SU-DHL-6 (cell line): ENCODE results near the gene BCAS3.

Experiments
- H2AFZ ChIP-seq: fragments of 200-600 bp; sonication (generic); 2 replicates; pipeline ENCODE4 v1.6.1; 2014; ENCODE audit warnings: low read depth, mild to moderate bottlenecking, moderate library complexity, mixed read lengths, antibody characterized with exemption, low read length; ENCODE audit not compliant: severe bottlenecking
- H3F3A ChIP-seq: fragments of 200-600 bp; shearing (Covaris generic); 2 replicates; pipeline ENCODE4 v1.6.0; 2016; ENCODE audit warnings: antibody characterized with exemption, mild to moderate bottlenecking; ENCODE audit not compliant: insufficient read depth
- H3K27ac ChIP-seq: fragments of 200-600 bp; sonication (generic); 2 replicates; pipeline ENCODE4 v1.5.1; 2016; ENCODE audit warnings: low read depth, mild to moderate bottlenecking, low read length, moderate library complexity, mixed read lengths
- H3K27me3 ChIP-seq: fragments of 200-600 bp; sonication (generic), shearing (Covaris generic); 2 replicates; pipeline ENCODE4 v1.6.0; 2014; ENCODE audit warnings: mild to moderate bottlenecking, low read length
- H3K36me3 ChIP-seq: fragments of 200-600 bp; sonication (generic); 2 replicates; pipeline ENCODE4 v1.6.1; 2014; ENCODE audit warnings: mild to moderate bottlenecking, low read length, mixed read lengths
- H3K4me2 ChIP-seq: fragments of 300-600, 200-600 bp; shearing (Covaris generic), sonication (generic); 2 replicates; pipeline ENCODE4 v1.6.0; 2014; ENCODE audit warnings: low read length, low read depth, mild to moderate bottlenecking; ENCODE audit not compliant: poor library complexity, severe bottlenecking
- H3K4me3 ChIP-seq: fragments of 200-600 bp; sonication (generic); 2 replicates; pipeline ENCODE4 v1.5.1; 2014; ENCODE audit warnings: antibody characterized with exemption, low read length, mild to moderate bottlenecking, mixed read lengths; ENCODE audit not compliant: insufficient read depth, poor library complexity, severe bottlenecking
- H3K79me2 ChIP-seq: fragments of 200-600 bp; sonication (generic); 2 replicates; pipeline ENCODE4 v1.6.1; 2014; ENCODE audit warnings: mild to moderate bottlenecking, low read length, moderate library complexity; ENCODE audit not compliant: insufficient read depth
- H3K9ac ChIP-seq: fragments of 200-600 bp; sonication (generic); 2 replicates; pipeline ENCODE4 v1.7.0; 2014; ENCODE audit warnings: mild to moderate bottlenecking, low read length
- H3K9me2 ChIP-seq: fragments of 200-600 bp; sonication (generic); replicated peaks from 2 replicates; pipeline ENCODE4 v1.6.1; 2014; ENCODE audit warnings: low read length; ENCODE audit not compliant: insufficient read depth
- H3K9me3 ChIP-seq: fragments of 200-600 bp; sonication (generic); 2 replicates; pipeline ENCODE4 v1.6.1; 2014; ENCODE audit warnings: low read length, mixed read lengths; ENCODE audit not compliant: insufficient read depth
- H4K20me1 ChIP-seq: fragments of 200-600 bp; sonication (generic); 2 replicates; pipeline ENCODE4 v1.6.1; 2014; ENCODE audit warnings: low read depth, mild to moderate bottlenecking, antibody characterized with exemption, low read length, moderate library complexity, mixed read lengths
- EZH2phosphoT487 ChIP-seq: fragments of 200-600 bp; sonication (generic), shearing (Covaris generic); conservative IDR thresholded peaks from 2 replicates; pipeline ENCODE4 v1.6.1; 2018; ENCODE audit warnings: mild to moderate bottlenecking, antibody characterized with exemption, low read length, moderate library complexity, mixed read lengths
- TF ChIP-seq, protein P1 (sequence below): fragments of 200-600 bp; sonication (generic); IDR thresholded peaks from one replicate; pipeline ENCODE4 v1.5.1; 2017; ENCODE audit warnings: antibody characterized with exemption, mild to moderate bottlenecking, low read length, moderate library complexity; ENCODE audit not compliant: insufficient read depth, poor library complexity, severe bottlenecking

Gene BCAS3

DNA sequence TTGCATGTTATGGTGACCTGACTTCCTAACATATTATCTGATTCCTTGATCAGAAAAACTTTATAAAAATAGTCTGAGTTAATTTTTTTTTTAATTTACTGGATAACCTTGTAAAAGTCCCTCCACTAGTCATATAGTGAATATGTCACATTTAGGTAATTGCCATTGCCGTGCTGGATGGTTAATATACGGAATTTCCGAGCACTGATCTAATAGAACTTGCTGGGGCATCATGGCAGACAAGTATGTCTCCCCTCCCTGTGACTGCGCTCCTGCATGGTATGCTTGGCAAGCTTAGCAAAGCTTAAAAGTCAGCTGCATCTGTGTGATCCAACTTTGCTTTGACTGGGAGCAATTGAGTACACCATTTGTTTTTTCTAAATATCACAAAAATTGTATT, 482.6 kb downstream of the BCAS3 start:
- Histone ChIP-seq H3K36me3 (no peaks in the 10 kb centered on the region), H3K27ac (no peak overlapping the region), H3K9me3 (no peaks in the 10 kb centered on the region), H3K27me3 (no peaks in the 10 kb centered on the region), H3K4me2 (no peak overlapping the region), H2AFZ (no peak overlapping the region), H3K79me2 (no peaks in the 10 kb centered on the region), H3K4me3 (no peak overlapping the region), H4K20me1 (no peaks in the 10 kb centered on the region), H3F3A (no peaks in the 10 kb centered on the region), H3K9me2 (no peaks in the 10 kb centered on the region), H3K9ac (no peak overlapping the region)
- TF ChIP-seq EZH2phosphoT487, result no peak
- TF ChIP-seq, protein P1, sequence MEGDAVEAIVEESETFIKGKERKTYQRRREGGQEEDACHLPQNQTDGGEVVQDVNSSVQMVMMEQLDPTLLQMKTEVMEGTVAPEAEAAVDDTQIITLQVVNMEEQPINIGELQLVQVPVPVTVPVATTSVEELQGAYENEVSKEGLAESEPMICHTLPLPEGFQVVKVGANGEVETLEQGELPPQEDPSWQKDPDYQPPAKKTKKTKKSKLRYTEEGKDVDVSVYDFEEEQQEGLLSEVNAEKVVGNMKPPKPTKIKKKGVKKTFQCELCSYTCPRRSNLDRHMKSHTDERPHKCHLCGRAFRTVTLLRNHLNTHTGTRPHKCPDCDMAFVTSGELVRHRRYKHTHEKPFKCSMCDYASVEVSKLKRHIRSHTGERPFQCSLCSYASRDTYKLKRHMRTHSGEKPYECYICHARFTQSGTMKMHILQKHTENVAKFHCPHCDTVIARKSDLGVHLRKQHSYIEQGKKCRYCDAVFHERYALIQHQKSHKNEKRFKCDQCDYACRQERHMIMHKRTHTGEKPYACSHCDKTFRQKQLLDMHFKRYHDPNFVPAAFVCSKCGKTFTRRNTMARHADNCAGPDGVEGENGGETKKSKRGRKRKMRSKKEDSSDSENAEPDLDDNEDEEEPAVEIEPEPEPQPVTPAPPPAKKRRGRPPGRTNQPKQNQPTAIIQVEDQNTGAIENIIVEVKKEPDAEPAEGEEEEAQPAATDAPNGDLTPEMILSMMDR, result no peak

DNA sequence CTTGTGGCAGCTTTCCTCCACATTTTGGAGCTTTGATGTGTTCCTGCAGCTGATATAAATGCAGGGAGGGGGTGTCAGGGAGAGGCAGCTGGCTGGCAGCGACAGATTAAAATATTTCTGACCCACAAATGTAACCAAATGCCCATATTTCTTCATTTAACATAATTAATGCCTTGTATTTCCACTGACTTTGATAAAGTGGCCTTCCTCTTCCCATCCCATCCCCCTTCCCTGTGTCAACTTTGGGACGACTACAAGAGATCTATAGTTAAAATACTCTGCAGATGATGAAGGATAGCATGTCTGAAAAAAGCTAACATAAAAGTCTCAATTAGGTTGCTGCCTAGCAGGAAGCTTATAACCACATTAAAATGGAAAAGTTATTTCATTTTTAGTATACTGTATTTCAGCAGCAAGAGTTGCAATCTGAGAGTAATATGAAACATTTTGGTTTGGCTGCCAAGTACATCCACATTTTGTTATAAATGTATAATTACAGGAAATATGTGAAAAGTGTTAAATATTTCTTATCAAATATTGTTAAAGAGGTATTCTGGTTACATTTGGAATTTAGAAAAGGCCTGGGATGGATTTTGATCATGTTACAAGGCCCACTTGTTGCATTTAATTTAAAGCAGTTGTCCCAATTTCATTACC, 483.3 kb downstream of the BCAS3 start:
- no peaks in the 10 kb centered on the region for H4K20me1 ChIP-seq
- H3K9me2 ChIP-seq, result no peaks in the 10 kb centered on the region
- no peaks in the 10 kb centered on the region for H3K36me3 ChIP-seq
- TF ChIP-seq, protein P1, result no peak
- no peak for TF ChIP-seq EZH2phosphoT487
- no peaks in the 10 kb centered on the region for H3K9me3 ChIP-seq
- H3K27ac ChIP-seq, result no peak overlapping the region
- H3F3A ChIP-seq, result no peaks in the 10 kb centered on the region
- H3K27me3 ChIP-seq, result no peaks in the 10 kb centered on the region
- H3K4me3 ChIP-seq, result no peak overlapping the region
- H2AFZ ChIP-seq, result no peak overlapping the region
- H3K9ac ChIP-seq, result no peak overlapping the region
- H3K79me2 ChIP-seq, result no peaks in the 10 kb centered on the region
- no peak overlapping the region for H3K4me2 ChIP-seq

DNA sequence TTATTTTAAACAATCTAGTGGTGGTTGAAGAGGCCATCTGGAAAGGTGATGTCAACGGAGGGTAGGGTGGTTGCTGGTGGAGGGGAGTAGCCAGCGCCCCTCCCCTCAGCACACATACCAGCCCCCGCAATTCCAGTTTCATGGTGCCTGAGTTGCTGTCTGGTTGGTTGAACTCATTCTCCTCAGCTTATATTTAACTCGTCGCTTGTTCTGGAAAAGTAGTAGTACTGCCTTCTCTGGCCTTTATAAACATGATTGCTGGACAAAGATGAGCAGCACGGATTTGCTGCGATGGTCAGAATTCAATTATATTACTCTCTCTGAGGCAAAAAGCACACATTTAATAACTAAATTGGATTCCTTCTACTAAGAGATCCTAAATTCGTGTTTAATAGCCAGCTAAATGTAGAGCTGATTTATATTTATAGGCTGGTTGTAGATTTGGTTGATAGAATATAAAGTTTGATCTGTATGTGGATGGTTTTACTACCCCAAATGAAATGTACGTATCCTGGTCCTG, 484.0 kb downstream of the BCAS3 start:
- Histone ChIP-seq H2AFZ (no peak overlapping the region), H3K9ac (no peak overlapping the region), H3K79me2 (no peaks in the 10 kb centered on the region), H3K36me3 (no peaks in the 10 kb centered on the region), H3K4me3 (no peak overlapping the region), H4K20me1 (no peaks in the 10 kb centered on the region), H3F3A (no peaks in the 10 kb centered on the region), H3K27me3 (no peaks in the 10 kb centered on the region), H3K4me2 (no peak overlapping the region), H3K9me2 (no peaks in the 10 kb centered on the region), H3K27ac (no peak overlapping the region), H3K9me3 (no peaks in the 10 kb centered on the region)
- no peak for TF ChIP-seq EZH2phosphoT487
- TF ChIP-seq, protein P1, result no peak
